Measurements from ENCODE around the gene PRKCZ. TPM values are rescaled to one million over a fixed set of nuclear protein-coding genes. Genes with fewer than 3 reads are reported as not detected.

The PRKCZ gene
- total RNA-seq, 2 donors from 2014 or later, result 11.8 to 22.4 TPM

- H3K36me3 Mint-ChIP-seq, result no peaks in the 10 kb centered on the region
- H3K9me3 Mint-ChIP-seq, result no peaks in the 10 kb centered on the region
- DNase-seq (ENCODE audit: low spot score in 2 of 2), result no peak
- no peak for ATAC-seq
- H3K27ac Mint-ChIP-seq, result no peak overlapping the region
These were observed 159.3 kb downstream of the PRKCZ start for GRCh38 chr1:2209400-2210083.

- DNase-seq (ENCODE audit: low spot score in 2 of 2), result no peak
These were observed 160.0 kb downstream of the PRKCZ start for GRCh38 chr1:2210084-2210653.

GRCh38 chr1:2210786-2211185, 160.6 kb downstream of the PRKCZ start:
- no peaks in the 10 kb centered on the region for H3K36me3 Mint-ChIP-seq
- no peaks in the 10 kb centered on the region for H3K9me3 Mint-ChIP-seq
- no peak for ATAC-seq
- no peak overlapping the region for H3K27ac Mint-ChIP-seq
- no peak for DNase-seq (ENCODE audit: low spot score in 2 of 2)

More at GRCh38 chr1:2210084-2210653, 160.0 kb downstream of the PRKCZ start:
- no peaks in the 10 kb centered on the region for H3K9me3 Mint-ChIP-seq
- no peak for ATAC-seq
- H3K27ac Mint-ChIP-seq, result no peak overlapping the region
- H3K36me3 Mint-ChIP-seq, result no peaks in the 10 kb centered on the region

GRCh38 chr1:2212274-2212531, 162.0 kb downstream of the PRKCZ start:
- no peak overlapping the region for H3K27ac Mint-ChIP-seq
- no peaks in the 10 kb centered on the region for H3K36me3 Mint-ChIP-seq
- H3K9me3 Mint-ChIP-seq, result no peaks in the 10 kb centered on the region
- ATAC-seq, result no peak
- no peak for DNase-seq (ENCODE audit: low spot score in 2 of 2)

GRCh38 chr1:2212532-2213491, 162.6 kb downstream of the PRKCZ start:
- Mint-ChIP-seq H3K36me3 (no peaks in the 10 kb centered on the region), H3K9me3 (no peaks in the 10 kb centered on the region), H3K27ac (no peak overlapping the region)
- peak; percentile 78 to 81 for ATAC-seq
- DNase-seq (ENCODE audit: low spot score in 2 of 2), result peak; percentile 57 to 64

- no peak for DNase-seq (ENCODE audit: low spot score in 2 of 2)
- no peak overlapping the region for H3K27ac Mint-ChIP-seq
- no peak for ATAC-seq
- H3K36me3 Mint-ChIP-seq, result no peaks in the 10 kb centered on the region
- H3K9me3 Mint-ChIP-seq, result peaks cover 0 to 3% of the 10 kb centered on the region in 2 donors
These were observed 163.6 kb downstream of the PRKCZ start for GRCh38 chr1:2213576-2214505.

- Mint-ChIP-seq H3K9me3 (peaks cover 0 to 8% of the 10 kb centered on the region in 2 donors), H3K36me3 (no peaks in the 10 kb centered on the region), H3K27ac (no peak overlapping the region)
- ATAC-seq (no peak), DNase-seq (ENCODE audit: low spot score in 2 of 2) (no peak)
These were observed 164.5 kb downstream of the PRKCZ start for GRCh38 chr1:2214541-2215241.

GRCh38 chr1:2215329-2215728, 165.1 kb downstream of the PRKCZ start:
- DNase-seq (ENCODE audit: low spot score in 2 of 2), result no peak
- Mint-ChIP-seq H3K27ac (no peak overlapping the region), H3K36me3 (no peaks in the 10 kb centered on the region)

GRCh38 chr1:2215909-2216766, 165.9 kb downstream of the PRKCZ start:
- H3K27ac Mint-ChIP-seq, result no peak overlapping the region
- DNase-seq (ENCODE audit: low spot score in 2 of 2) (no peak), ATAC-seq (no peak)
- peaks cover 0 to 8% of the 10 kb centered on the region in 2 donors for H3K9me3 Mint-ChIP-seq
- H3K36me3 Mint-ChIP-seq, result no peaks in the 10 kb centered on the region

More at GRCh38 chr1:2215329-2215728, 165.1 kb downstream of the PRKCZ start:
- peaks cover 0 to 8% of the 10 kb centered on the region in 2 donors for H3K9me3 Mint-ChIP-seq
- ATAC-seq, result no peak

- Mint-ChIP-seq H3K27ac (peak overlapping the region in 1 of 2 donors; percentile 14), H3K9me3 (peaks cover 0 to 8% of the 10 kb centered on the region in 2 donors), H3K36me3 (no peaks in the 10 kb centered on the region)
- ATAC-seq (no peak), DNase-seq (ENCODE audit: low spot score in 2 of 2) (no peak)
These were observed 166.5 kb downstream of the PRKCZ start for GRCh38 chr1:2216767-2217058.

GRCh38 chr1:2221271-2221670, 171.1 kb downstream of the PRKCZ start:
- H3K36me3 Mint-ChIP-seq, result no peaks in the 10 kb centered on the region
- peaks cover 0 to 8% of the 10 kb centered on the region in 2 donors for H3K9me3 Mint-ChIP-seq
- no peak for ATAC-seq
- no peak for DNase-seq (ENCODE audit: low spot score in 2 of 2)
- H3K27ac Mint-ChIP-seq, result peak overlapping the region in 1 of 2 donors; percentile 45

GRCh38 chr1:2224170-2224584, 174.0 kb downstream of the PRKCZ start:
- H3K36me3 Mint-ChIP-seq, result peaks cover 4% of the 10 kb centered on the region in 2 donors
- peaks cover 0 to 1% of the 10 kb centered on the region in 2 donors for H3K9me3 Mint-ChIP-seq
- no peak for ATAC-seq
- H3K27ac Mint-ChIP-seq, result no peak overlapping the region
- DNase-seq (ENCODE audit: low spot score in 2 of 2), result no peak

- Mint-ChIP-seq H3K36me3 (peaks cover 10 to 11% of the 10 kb centered on the region in 2 donors), H3K9me3 (no peaks in the 10 kb centered on the region), H3K27ac (no peak overlapping the region)
- DNase-seq (ENCODE audit: low spot score in 2 of 2) (no peak), ATAC-seq (no peak)
These were observed 174.6 kb downstream of the PRKCZ start for GRCh38 chr1:2224631-2225428.

- ATAC-seq (no peak), DNase-seq (ENCODE audit: low spot score in 2 of 2) (no peak)
- H3K36me3 Mint-ChIP-seq, result peaks cover 27 to 28% of the 10 kb centered on the region in 2 donors
- H3K27ac Mint-ChIP-seq, result peak overlapping the region in 1 of 2 donors; percentile 85
- H3K9me3 Mint-ChIP-seq, result no peaks in the 10 kb centered on the region
These were observed 176.5 kb downstream of the PRKCZ start for GRCh38 chr1:2226525-2227345.
